Activated naive CD4-positive, alpha-beta T cell treated with Interleukin-2 at 50 U/mL for 16 hours (primary cell): ENCODE data around the gene SFR1.
"Not testable (repeated sequence)": the region's sequence is repeated elsewhere in the genome, so short reads cannot be mapped to it uniquely, and the experiment has no call there.

Source experiments
- DNase-seq: peaks from one replicate; pipeline ENCODE4 v3.0.0-alpha.2; 2020

SFR1 gene

DNA sequence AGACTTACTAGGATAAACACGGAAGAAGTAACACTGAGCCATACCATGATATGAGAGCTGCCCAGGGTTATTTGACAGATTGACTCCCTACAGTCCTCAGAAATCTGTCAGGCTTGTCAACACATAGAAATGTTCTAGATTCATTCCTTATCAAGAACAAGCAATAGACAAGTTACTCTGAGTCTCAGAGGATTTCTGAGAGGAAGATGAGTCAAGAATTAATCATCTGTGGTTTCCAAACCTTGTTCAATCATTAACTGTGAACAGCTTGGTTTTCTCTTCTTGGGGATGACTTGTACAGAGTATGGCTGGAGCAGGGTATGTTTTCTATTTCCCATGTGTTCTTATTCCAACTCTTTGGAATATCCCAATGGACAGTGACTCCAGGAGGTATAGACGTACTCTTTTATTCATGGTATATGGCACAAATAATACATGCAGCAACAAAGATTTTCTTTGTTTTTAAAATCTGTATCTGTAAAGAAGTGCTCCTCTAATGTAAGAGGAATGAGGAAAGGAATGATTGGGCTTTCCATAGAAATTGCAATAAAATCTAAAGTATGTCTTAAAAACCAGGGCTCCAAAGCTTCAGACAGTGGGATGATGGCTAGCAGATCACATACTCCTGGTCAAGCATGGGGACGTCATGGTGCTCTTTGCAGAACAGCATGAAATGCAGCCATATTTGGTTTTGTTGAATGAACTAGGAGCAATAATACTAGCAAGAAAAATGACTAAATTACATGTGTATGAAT lies 11.9 kb upstream of the SFR1 start:
- DNase-seq: no peak

DNA sequence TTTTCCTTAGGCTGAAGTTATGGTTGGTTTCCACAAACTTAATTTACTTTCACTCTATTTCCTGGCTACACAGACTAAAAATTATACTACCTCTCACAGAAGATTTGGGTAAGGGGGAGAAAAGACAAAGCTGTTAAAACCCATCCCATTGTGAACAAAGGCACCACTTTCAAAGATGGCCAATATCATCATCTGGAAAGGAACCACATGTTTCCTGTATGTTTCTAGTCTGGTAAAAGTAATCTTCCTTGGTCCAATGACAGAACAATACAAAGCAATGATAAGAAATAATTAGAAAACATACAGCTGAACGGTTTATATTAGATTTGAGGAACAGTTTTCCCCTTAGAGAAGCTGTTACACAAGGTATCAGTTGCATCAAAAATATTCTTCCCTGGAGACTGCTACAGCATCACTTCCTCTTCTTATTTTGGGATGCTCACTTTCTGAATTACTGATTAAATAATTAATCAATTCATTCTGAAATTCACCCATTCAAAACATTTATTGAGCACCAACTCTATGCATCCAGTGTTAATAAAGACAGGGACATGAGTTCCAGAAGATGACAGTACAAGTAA lies 8.5 kb upstream of the SFR1 start:
- DNase-seq: no peak

GRCh38 chr10:104117839-104118323 lies 4.1 kb upstream of the SFR1 start:
- DNase-seq: no peak

DNA sequence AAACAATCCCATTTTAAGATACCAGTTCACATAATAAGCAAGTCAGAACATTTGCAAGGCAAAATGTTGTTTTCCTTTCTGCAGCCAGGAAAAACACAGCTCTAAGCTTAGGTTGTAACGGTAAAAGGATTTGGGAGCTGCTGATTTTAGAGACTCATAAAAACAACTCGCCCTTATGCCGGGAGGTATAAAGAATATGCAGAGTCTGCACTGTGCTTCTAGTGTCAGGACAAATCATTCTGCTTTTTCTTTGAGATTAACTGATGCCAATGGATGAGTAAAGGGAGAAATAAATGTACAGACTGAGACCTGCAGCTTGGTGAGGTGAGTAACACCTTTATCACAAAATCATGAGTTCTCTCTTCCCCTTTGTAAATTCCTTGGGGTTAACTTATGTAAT lies 2.0 kb upstream of the SFR1 start:
- DNase-seq: no peak

DNA sequence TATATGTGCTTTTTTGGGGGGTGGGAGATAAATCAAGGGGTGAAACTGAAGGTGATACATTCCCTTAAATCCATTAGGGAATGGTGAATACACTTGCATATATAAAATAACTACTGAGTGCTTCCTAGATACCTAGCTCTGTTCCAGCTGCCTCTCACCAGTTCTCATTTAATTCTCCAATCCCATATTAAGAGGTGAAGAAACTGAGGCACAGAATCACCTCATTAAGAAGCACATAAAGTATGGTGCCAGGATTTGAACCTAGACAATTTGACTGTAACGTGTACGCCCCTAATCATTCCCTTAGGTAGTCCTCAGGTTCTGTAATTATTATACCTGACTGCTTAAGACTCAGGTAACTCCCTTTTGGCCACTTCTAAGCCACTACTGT lies 1.5 kb upstream of the SFR1 start:
- DNase-seq: no peak

DNA sequence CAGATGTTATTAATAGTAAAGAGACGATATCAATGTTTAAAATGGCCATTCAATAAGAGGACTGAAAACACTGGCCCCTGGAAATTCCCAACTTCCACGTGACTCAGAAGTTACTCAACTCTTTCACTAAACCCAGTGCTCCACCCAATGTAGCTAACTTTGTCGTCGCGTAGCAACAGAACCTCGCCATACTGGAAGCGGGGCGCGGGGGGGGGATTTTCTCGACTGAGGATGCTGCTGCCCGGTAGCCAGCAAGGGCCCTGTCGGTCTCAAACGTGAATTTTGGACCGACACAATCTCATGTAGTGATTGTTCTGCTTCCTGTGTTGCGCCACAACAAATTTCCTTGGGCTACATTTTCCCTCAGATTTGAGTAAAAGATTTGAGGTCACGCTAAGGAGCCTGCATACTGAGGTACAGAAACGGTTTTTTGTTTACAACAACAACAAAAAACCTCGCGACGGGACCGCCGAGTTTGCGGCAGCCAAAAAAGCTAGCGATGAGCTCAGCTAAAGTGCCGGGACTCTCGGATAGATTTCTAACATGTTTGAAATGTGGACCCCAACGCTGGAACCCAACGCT lies 977 bp upstream of the SFR1 start:
- peak; percentile 90 for DNase-seq

DNA sequence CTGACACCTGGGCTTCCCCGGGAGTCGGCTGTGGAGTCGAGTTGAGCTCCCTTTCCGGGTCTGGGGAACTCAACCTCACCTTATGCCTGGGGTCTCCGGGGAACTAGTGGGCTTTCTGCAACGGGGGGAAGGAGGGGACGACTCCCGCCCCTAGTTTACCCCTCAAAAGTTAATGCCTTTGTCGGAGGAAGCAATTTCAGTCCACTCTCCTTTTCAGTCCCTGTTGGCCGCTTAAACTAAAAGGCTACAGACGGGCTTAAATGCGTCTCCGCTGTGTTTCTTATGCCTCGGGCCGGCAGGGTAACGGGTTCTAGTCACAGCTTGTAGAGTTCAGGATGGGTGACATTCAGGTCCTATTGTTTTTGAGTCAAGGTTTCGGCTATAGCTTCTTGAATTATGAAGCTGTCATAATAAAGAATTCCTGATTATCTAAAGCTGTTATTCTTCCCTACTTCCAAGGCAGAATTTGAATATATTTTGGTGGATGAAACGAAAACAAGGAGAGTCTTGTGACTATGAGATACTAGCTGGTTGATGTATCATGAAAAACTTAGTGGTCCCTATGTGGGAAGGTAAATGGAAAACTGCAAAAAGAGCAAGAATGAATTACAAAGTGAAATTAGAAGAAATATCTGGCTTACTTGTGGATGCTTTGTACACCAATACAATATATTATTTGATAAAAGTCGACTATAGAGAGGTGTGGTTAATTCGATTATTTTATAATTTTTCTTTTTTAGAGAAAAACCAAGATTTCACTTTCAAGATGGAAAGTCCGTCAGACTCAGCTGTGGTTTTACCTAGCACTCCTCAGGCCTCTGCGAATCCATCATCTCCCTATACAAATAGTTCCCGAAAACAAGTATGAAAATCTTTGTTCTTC lies 495 bp downstream of the SFR1 start:
- DNase-seq: no peak

GRCh38 chr10:104123397-104123796 lies 1.4 kb downstream of the SFR1 start:
- no peak for DNase-seq

DNA sequence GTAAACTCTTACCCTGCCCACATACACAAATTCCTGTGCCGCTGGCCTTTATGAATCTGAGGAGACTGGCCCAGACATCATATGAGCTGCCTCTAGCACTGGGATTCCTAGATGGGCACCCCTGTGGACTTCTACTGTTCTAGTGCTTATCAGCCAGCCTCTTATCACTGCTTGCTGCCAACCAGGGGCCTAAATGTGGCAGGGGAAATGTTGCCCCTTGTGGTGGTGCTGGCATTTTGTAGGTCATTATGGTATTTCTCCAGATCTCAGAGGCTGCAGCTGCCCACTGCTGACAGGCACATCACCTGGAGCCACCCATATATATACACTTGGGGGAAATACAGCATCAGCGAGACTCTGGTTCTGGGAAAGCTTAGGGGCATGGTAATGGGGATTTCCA lies 5.4 kb downstream of the SFR1 start:
- DNase-seq: no peak

GRCh38 chr10:104128214-104128613 lies 6.2 kb downstream of the SFR1 start:
- DNase-seq: no peak

GRCh38 chr10:104130041-104130440 lies 8.1 kb downstream of the SFR1 start:
- DNase-seq: no peak

- DNase-seq: no peak
Observed at GRCh38 chr10:104138131-104138530, 16.2 kb downstream of the SFR1 start.

DNA sequence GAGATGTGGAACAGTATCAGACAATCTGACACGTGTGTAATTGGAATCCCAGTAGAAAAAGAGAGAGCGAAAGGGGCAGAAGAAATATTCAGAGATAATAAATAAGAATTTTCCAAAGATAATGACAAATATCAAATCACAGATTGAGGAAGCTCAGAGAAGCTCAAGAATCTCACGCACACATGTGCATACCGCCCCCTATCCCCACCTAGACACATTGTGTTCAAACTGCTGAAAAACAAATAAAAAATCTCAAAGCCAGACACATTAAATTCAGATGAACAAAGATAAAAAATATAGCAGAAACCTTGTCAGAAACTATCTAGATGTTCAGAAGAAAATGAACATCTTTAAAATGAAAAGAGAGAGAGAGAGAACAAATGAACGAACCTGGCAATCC lies 17.2 kb downstream of the SFR1 start:
- DNase-seq: no peak

DNA sequence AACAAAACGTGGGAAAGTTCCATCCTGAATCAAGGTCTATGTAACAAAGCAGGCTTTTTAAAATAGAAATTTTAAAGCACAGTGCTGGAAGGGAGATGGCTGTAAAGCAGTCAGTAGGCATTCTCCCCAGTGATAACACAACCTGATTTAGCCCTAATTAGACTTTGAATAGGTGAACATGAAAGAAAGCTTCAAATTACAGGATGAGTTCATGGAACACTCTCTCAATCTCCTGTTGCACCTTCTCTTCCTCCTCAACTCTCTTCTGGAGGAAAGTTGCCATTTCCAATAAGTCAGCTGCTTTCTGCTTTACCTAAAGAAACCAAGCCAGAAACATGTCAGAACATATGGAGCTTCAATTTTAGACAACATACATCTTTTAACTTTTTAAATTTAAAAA lies 20.1 kb downstream of the SFR1 start:
- DNase-seq: no peak

DNA sequence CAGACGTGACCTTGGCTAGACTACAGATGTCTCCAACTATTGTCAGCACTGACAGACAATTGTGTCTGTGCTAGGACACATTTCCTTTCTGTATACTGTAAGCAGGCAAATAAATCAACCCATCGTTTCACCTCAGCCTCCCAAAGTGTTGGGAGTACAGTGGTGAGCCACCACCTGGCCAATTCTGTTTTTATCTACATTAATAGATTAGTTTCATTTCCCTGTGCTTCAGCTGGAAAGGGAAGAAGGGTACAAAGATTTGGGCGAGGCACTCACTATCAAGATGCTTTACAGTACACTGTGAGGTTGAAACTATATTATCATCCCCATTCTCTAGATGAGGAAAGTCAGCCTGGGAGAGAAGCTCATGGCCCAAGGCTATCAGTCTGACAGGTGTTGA lies 21.9 kb downstream of the SFR1 start:
- DNase-seq: no peak

GRCh38 chr10:104144931-104145330 lies 23.0 kb downstream of the SFR1 start:
- no peak for DNase-seq

- no peak for DNase-seq
Observed at GRCh38 chr10:104146882-104147281, 24.9 kb downstream of the SFR1 start.

- DNase-seq: no peak
Observed at GRCh38 chr10:104150139-104150538, 28.2 kb downstream of the SFR1 start.

- no peak for DNase-seq
Observed at GRCh38 chr10:104151737-104152136, 29.8 kb downstream of the SFR1 start.

DNA sequence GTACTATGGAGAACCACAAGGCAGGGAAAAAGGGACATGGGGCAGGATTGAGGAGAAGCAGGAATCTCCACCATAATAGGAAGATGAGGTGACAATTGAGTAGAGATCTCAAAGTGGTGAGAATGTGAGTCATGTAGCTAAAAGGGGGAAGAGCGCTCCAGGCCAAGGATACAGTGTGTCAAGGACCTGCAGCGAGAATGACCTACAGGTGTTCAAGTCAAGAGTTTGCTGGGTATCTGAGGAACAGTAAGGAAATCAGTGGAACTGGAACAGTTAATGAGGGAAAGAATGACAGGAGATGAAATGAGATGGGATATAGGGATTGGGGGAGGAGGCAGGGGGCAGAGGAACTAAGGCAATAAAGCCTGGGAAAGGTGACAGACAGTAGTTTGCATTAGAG lies 33.6 kb downstream of the SFR1 start:
- DNase-seq: no peak

DNA sequence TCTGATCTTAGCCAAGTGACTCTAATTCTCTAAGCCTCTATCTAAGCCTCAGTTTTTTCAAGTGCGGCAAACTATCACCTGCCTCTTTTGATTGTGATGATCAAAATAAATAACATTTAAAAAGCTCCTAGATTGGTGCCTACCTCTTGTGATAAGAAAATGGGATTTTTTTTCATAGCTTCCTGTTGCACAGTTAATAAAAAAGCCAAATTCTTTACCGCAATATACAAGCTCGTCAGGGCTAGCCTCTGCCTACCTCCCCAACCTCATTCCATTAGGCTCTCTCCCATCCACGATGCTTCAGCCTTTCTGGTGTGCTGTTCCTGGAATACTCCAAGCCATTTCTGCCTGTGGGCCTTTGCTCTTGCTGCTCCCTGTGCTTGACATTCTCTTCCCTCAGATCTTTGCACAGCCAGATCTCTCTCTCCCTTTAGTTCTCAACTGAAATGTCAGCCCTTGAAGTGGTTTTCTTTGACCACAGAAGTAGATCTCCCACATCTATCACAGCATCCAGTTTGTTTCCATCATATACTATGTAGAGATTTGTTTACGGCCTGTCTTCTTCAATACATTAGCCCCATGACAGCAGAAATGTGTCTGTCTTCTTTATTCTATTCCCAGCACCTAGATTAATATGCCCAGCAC lies 48.8 kb downstream of the SFR1 start:
- no peak for DNase-seq

- not testable (repeated sequence) for DNase-seq
Observed at GRCh38 chr10:104174136-104174535, 52.2 kb downstream of the SFR1 start.
